ENCODE data around the gene MYO9A.

DNA sequence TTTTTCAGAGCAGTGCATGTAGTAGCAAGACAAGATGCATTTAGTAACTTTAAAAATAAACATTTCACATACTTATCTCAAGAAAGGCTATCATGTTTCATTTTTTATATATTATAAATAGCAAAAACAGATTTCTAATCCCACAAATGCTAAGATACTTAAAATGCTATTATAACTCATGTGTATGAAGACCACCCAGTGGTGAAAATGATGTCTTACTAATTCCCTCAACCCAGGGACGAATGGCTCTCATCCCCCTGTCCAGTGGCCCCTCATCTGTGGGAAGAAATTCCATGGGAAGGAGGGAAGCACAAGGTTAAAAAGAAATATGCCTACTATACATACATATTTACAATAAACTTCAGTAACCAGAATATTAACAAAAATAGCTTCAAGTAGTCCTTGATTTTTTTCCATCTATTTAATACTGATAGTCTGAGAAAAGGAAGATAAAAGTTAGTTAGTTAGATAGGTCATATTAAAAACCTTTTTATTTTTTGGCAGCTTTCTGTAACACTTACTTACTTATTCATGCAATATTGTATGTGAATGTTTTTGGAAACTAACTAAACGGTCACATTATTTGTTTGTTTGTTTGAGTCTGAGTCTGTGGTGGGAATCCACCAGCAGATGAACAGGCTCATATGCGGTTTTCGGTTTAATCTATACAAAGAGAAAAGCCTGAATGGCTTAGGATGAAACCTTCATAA, 292.8 kb downstream of the MYO9A start:
- no peak for TF ChIP-seq POLR2A (IDR thresholded peaks at IDR 0.05)
- TF ChIP-seq, protein P1, sequence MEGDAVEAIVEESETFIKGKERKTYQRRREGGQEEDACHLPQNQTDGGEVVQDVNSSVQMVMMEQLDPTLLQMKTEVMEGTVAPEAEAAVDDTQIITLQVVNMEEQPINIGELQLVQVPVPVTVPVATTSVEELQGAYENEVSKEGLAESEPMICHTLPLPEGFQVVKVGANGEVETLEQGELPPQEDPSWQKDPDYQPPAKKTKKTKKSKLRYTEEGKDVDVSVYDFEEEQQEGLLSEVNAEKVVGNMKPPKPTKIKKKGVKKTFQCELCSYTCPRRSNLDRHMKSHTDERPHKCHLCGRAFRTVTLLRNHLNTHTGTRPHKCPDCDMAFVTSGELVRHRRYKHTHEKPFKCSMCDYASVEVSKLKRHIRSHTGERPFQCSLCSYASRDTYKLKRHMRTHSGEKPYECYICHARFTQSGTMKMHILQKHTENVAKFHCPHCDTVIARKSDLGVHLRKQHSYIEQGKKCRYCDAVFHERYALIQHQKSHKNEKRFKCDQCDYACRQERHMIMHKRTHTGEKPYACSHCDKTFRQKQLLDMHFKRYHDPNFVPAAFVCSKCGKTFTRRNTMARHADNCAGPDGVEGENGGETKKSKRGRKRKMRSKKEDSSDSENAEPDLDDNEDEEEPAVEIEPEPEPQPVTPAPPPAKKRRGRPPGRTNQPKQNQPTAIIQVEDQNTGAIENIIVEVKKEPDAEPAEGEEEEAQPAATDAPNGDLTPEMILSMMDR (IDR thresholded peaks at IDR 0.05): no peak

All from heart left ventricle (tissue), 13 donors.